GM23338 (cell line): ENCODE data around the gene ORAI2. TPM values are rescaled to one million over a fixed set of nuclear protein-coding genes. Genes with fewer than 3 reads are reported as not detected.

ENCODE experiments used
- ATAC-seq: fragments of 200-7000 bp; cut with Tn5 transposase; 3 replicates; pipeline ENCODE4 v1.9.1; 2020
- DNase-seq: peaks from one replicate; pipeline ENCODE4 v3.0.0-alpha.2; 2015; ENCODE audit warnings: low spot score
- H2AFZ ChIP-seq: fragments of 200-600 bp; sonication (generic); 2 replicates; pipeline ENCODE4 v1.8.0; 2016; ENCODE audit warnings: antibody characterized with exemption, mild to moderate bottlenecking, moderate library complexity
- H3F3A ChIP-seq: fragments of 200-600 bp; sonication (generic); replicated peaks from 2 replicates; pipeline ENCODE4 v1.8.0; 2017; ENCODE audit warnings: antibody characterized with exemption, mixed run types, low read depth
- H3K27ac ChIP-seq: fragments of 200-600 bp; sonication (generic); 2 replicates; pipeline ENCODE4 v1.6.1; 2016; ENCODE audit warnings: low read depth
- H3K27me3 ChIP-seq: fragments of 200-600 bp; sonication (generic); 2 replicates; pipeline ENCODE4 v1.8.0; 2016; ENCODE audit warnings: mild to moderate bottlenecking, mixed run types, moderate library complexity; ENCODE audit not compliant: insufficient read depth
- H3K36me3 ChIP-seq: fragments of 200-600 bp; sonication (generic); 2 replicates; pipeline ENCODE4 v1.8.0; 2016; ENCODE audit warnings: mild to moderate bottlenecking; ENCODE audit not compliant: insufficient read depth
- H3K4me1 ChIP-seq: fragments of 200-600 bp; sonication (generic); 2 replicates; pipeline ENCODE4 v1.8.0; 2016; ENCODE audit warnings: mild to moderate bottlenecking, moderate library complexity; ENCODE audit not compliant: insufficient read depth
- H3K4me2 ChIP-seq: fragments of 200-600 bp; sonication (generic); 2 replicates; pipeline ENCODE4 v1.7.1; 2017; ENCODE audit warnings: mixed run types
- H3K4me3 ChIP-seq: fragments of 200-600 bp; sonication (generic); 2 replicates; pipeline ENCODE4 v1.6.1; 2016; ENCODE audit warnings: mixed run types
- H3K79me2 ChIP-seq: fragments of 200-600 bp; sonication (generic); replicated peaks from 2 replicates; pipeline ENCODE4 v1.8.0; 2017; ENCODE audit warnings: mild to moderate bottlenecking; ENCODE audit not compliant: insufficient read depth
- H3K9me2 ChIP-seq: fragments of 200-600 bp; sonication (generic); 2 replicates; pipeline ENCODE4 v1.8.0; 2017; ENCODE audit not compliant: insufficient read depth
- H4K20me1 ChIP-seq: fragments of 200-600 bp; sonication (generic); replicated peaks from 2 replicates; pipeline ENCODE4 v1.8.0; 2017; ENCODE audit warnings: mild to moderate bottlenecking; ENCODE audit not compliant: insufficient read depth
- H3K27ac Mint-ChIP-seq: 2 replicates; pipeline ENCODE4 v1.8.0; 2020; ENCODE audit warnings: inconsistent platforms, mild to moderate bottlenecking, moderate library complexity, mixed read lengths
- H3K27me3 Mint-ChIP-seq: 3 replicates; pipeline ENCODE4 v1.8.0; 2022; ENCODE audit warnings: low read depth, mild to moderate bottlenecking, moderate library complexity, mixed read lengths, inconsistent platforms; ENCODE audit not compliant: insufficient read depth, poor library complexity
- H3K36me3 Mint-ChIP-seq: 3 replicates; pipeline ENCODE4 v1.8.0; 2021; ENCODE audit warnings: low read depth, mild to moderate bottlenecking, inconsistent platforms, moderate library complexity, mixed read lengths
- H3K4me1 Mint-ChIP-seq: 3 replicates; pipeline ENCODE4 v1.8.0; 2020; ENCODE audit warnings: mild to moderate bottlenecking, inconsistent platforms, mixed read lengths
- H3K4me3 Mint-ChIP-seq: 3 replicates; pipeline ENCODE4 v1.8.0; 2021; ENCODE audit warnings: moderate library complexity, mild to moderate bottlenecking, inconsistent platforms, mixed read lengths
- H3K9me3 Mint-ChIP-seq: 3 replicates; pipeline ENCODE4 v1.8.0; 2020; ENCODE audit warnings: moderate library complexity, mild to moderate bottlenecking, inconsistent platforms, mixed read lengths
- CREB1 ChIP-seq: fragments of 250-450 bp; sonication (Bioruptor Pico); IDR thresholded peaks from 2 replicates; pipeline ENCODE4 v1.5.0; 2020; ENCODE audit warnings: low read depth, mild to moderate bottlenecking, moderate library complexity
- EZH2 ChIP-seq: fragments of 200-600 bp; sonication (generic); IDR thresholded peaks from one replicate; pipeline ENCODE4 v1.8.0; 2017; ENCODE audit warnings: antibody characterized with exemption, mild to moderate bottlenecking, low read depth; ENCODE audit not compliant: unreplicated experiment
- EZH2phosphoT487 ChIP-seq: fragments of 200-600 bp; sonication (generic); IDR thresholded peaks from one replicate; pipeline ENCODE4 v1.8.1; 2018; ENCODE audit warnings: antibody characterized with exemption; ENCODE audit not compliant: unreplicated experiment
- JUNB ChIP-seq: IDR thresholded peaks from one replicate; pipeline ENCODE4 v1.6.1; 2016; ENCODE audit warnings: antibody characterized with exemption; ENCODE audit not compliant: unreplicated experiment
- NANOG ChIP-seq: IDR thresholded peaks from 2 replicates; pipeline ENCODE4 v1.6.1; 2016; ENCODE audit warnings: antibody characterized with exemption, borderline replicate concordance
- POLR2AphosphoS5 ChIP-seq: IDR thresholded peaks from 2 replicates; pipeline ENCODE4 v1.6.1; 2016; ENCODE audit warnings: antibody characterized with exemption, low read depth
- STAT1 ChIP-seq: IDR thresholded peaks from one replicate; pipeline ENCODE4 v1.6.1; 2016; ENCODE audit warnings: antibody characterized with exemption; ENCODE audit not compliant: unreplicated experiment
- ZNF114 ChIP-seq: fragments of 250-450 bp; sonication (Bioruptor Pico); IDR thresholded peaks from 2 replicates; pipeline ENCODE4 v1.5.0; 2020; ENCODE audit warnings: mild to moderate bottlenecking, moderate library complexity
- ZNF331 ChIP-seq: fragments of 250-450 bp; sonication (Bioruptor Pico); IDR thresholded peaks from 2 replicates; pipeline ENCODE4 v1.5.0; 2020; ENCODE audit warnings: low read depth, mild to moderate bottlenecking, moderate library complexity
- polyA plus RNA-seq: library from polyadenylated mRNA; unstranded; fragments of >200 nt; fragmentation: Nextera tagmentation; extraction: Ambion mirVana; gene quantifications from 2 replicates; pipeline ENCODE4 v1.2.1, GENCODE V29; 2016
- total RNA-seq: library from RNA; depleted of rRNA; stranded (reverse); fragments of >200 nt; shearing (Covaris generic); gene quantifications from 2 replicates; pipeline ENCODE4 v1.2.3, GENCODE V29; 2014
- TF ChIP-seq, protein P1 (sequence below): fragments of 250-450 bp; sonication (Bioruptor Pico); IDR thresholded peaks from 2 replicates; pipeline ENCODE4 v1.5.0; 2020; ENCODE audit warnings: mild to moderate bottlenecking, moderate library complexity
- TF ChIP-seq, protein P2 (sequence below), 2 experiments: fragments of 200-600 bp in 1 of 2; sonication (generic) in 1 of 2; conservative IDR thresholded peaks; 2 replicates each; pipeline versions ENCODE4 v1.5.1 to v1.6.1; 2016 to 2017; ENCODE audit warnings: antibody characterized with exemption in 2 of 2, low read depth in 2 of 2, mild to moderate bottlenecking in 2 of 2, moderate library complexity in 1 of 2
- TF ChIP-seq, protein P3 (sequence below): IDR thresholded peaks from one replicate; pipeline ENCODE4 v1.6.1; 2018; ENCODE audit warnings: antibody characterized with exemption; ENCODE audit not compliant: unreplicated experiment
- TF ChIP-seq, protein P4 (sequence below): IDR thresholded peaks from 2 replicates; pipeline ENCODE4 v1.6.1; 2016; ENCODE audit warnings: antibody characterized with exemption

ORAI2 gene
- total and polyA plus RNA-seq, 2 experiments from 2014 or later: 6.6 to 33.8 TPM

DNA sequence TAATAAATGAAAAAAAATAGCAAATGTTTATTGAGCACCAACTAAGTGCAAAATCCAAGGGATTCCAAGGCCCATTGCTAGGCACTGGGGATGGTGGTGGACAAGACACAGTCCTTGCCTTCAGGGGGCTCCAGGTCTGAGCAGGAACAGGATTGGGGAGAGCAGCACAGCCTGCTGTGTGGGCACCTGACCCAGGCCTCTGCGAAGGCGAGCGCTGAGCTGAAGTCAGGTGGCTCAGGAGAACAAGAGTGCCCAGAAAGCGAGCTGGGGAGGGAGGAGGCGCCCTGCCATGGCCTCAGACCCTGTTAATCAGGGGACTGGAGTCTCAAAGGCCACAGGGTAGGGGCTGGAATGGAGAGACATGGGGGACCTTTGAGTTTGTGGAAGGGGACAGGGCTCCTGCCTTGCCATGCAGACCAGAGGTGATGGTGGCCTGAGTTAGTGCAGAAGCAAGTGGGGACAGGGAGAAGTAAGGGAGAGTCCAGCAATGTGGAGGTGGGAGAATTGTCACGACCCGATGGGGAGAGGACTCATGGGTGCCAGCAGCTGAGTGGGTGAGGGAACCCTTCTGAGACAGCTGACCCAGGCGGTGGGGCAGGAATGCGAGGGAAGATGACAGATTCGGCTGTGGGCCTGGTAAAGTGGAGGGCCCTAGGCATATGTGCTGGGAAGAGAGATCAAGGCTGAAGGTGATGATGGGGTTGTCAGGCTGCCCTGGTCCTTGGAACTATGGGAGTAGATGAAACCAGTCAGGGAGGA, 4.1 kb upstream of the ORAI2 start:
- Histone ChIP-seq H3F3A (no peaks in the 10 kb centered on the region; the same call in 1 of the 2 replicates), H2AFZ (no peak overlapping the region), H3K79me2 (0 out of 2 replicates have a peak, but pooled peaks cover 3% of the 10 kb centered on the region), H3K9me2 (no peaks in the 10 kb centered on the region), H3K4me3 (no peak overlapping the region), H3K36me3 (0 out of 2 replicates have a peak, but pooled peaks cover 4% of the 10 kb centered on the region), H3K4me1 (peaks cover 22% of the 10 kb centered on the region), H3K4me2 (no peak overlapping the region), H3K27ac (no peak overlapping the region), H4K20me1 (no peaks in the 10 kb centered on the region; the same call in 1 of the 2 replicates), H3K27me3 (no peaks in the 10 kb centered on the region)
- Mint-ChIP-seq H3K9me3 (no peaks in the 10 kb centered on the region), H3K27me3 (peaks cover 18% of the 10 kb centered on the region), H3K4me1 (peaks cover 26% of the 10 kb centered on the region), H3K27ac (no peak overlapping the region), H3K4me3 (no peak overlapping the region; the same call in 2 of the 3 replicates), H3K36me3 (peaks cover 21% of the 10 kb centered on the region)
- ATAC-seq: no peak
- DNase-seq: no peak
- no peak for TF ChIP-seq STAT1
- TF ChIP-seq NANOG: no peak
- no peak for TF ChIP-seq EZH2
- TF ChIP-seq, protein P1, sequence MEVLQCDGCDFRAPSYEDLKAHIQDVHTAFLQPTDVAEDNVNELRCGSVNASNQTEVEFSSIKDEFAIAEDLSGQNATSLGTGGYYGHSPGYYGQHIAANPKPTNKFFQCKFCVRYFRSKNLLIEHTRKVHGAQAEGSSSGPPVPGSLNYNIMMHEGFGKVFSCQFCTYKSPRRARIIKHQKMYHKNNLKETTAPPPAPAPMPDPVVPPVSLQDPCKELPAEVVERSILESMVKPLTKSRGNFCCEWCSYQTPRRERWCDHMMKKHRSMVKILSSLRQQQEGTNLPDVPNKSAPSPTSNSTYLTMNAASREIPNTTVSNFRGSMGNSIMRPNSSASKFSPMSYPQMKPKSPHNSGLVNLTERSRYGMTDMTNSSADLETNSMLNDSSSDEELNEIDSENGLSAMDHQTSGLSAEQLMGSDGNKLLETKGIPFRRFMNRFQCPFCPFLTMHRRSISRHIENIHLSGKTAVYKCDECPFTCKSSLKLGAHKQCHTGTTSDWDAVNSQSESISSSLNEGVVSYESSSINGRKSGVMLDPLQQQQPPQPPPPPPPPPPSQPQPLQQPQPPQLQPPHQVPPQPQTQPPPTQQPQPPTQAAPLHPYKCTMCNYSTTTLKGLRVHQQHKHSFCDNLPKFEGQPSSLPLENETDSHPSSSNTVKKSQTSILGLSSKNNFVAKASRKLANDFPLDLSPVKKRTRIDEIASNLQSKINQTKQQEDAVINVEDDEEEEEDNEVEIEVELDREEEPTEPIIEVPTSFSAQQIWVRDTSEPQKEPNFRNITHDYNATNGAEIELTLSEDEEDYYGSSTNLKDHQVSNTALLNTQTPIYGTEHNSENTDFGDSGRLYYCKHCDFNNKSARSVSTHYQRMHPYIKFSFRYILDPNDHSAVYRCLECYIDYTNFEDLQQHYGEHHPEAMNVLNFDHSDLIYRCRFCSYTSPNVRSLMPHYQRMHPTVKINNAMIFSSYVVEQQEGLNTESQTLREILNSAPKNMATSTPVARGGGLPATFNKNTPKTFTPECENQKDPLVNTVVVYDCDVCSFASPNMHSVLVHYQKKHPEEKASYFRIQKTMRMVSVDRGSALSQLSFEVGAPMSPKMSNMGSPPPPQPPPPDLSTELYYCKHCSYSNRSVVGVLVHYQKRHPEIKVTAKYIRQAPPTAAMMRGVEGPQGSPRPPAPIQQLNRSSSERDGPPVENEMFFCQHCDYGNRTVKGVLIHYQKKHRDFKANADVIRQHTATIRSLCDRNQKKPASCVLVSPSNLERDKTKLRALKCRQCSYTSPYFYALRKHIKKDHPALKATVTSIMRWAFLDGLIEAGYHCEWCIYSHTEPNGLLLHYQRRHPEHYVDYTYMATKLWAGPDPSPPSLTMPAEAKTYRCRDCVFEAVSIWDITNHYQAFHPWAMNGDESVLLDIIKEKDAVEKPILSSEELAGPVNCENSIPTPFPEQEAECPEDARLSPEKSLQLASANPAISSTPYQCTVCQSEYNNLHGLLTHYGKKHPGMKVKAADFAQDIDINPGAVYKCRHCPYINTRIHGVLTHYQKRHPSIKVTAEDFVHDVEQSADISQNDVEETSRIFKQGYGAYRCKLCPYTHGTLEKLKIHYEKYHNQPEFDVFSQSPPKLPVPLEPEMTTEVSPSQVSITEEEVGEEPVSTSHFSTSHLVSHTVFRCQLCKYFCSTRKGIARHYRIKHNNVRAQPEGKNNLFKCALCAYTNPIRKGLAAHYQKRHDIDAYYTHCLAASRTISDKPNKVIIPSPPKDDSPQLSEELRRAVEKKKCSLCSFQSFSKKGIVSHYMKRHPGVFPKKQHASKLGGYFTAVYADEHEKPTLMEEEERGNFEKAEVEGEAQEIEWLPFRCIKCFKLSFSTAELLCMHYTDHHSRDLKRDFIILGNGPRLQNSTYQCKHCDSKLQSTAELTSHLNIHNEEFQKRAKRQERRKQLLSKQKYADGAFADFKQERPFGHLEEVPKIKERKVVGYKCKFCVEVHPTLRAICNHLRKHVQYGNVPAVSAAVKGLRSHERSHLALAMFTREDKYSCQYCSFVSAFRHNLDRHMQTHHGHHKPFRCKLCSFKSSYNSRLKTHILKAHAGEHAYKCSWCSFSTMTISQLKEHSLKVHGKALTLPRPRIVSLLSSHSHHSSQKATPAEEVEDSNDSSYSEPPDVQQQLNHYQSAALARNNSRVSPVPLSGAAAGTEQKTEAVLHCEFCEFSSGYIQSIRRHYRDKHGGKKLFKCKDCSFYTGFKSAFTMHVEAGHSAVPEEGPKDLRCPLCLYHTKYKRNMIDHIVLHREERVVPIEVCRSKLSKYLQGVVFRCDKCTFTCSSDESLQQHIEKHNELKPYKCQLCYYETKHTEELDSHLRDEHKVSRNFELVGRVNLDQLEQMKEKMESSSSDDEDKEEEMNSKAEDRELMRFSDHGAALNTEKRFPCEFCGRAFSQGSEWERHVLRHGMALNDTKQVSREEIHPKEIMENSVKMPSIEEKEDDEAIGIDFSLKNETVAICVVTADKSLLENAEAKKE: no peak
- TF ChIP-seq, protein P2, sequence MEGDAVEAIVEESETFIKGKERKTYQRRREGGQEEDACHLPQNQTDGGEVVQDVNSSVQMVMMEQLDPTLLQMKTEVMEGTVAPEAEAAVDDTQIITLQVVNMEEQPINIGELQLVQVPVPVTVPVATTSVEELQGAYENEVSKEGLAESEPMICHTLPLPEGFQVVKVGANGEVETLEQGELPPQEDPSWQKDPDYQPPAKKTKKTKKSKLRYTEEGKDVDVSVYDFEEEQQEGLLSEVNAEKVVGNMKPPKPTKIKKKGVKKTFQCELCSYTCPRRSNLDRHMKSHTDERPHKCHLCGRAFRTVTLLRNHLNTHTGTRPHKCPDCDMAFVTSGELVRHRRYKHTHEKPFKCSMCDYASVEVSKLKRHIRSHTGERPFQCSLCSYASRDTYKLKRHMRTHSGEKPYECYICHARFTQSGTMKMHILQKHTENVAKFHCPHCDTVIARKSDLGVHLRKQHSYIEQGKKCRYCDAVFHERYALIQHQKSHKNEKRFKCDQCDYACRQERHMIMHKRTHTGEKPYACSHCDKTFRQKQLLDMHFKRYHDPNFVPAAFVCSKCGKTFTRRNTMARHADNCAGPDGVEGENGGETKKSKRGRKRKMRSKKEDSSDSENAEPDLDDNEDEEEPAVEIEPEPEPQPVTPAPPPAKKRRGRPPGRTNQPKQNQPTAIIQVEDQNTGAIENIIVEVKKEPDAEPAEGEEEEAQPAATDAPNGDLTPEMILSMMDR (conservative IDR thresholded peaks at IDR 0.05; ENCODE audit: low read depth in 2 of 2): no peak
- no peak for TF ChIP-seq POLR2AphosphoS5
- TF ChIP-seq, protein P3, sequence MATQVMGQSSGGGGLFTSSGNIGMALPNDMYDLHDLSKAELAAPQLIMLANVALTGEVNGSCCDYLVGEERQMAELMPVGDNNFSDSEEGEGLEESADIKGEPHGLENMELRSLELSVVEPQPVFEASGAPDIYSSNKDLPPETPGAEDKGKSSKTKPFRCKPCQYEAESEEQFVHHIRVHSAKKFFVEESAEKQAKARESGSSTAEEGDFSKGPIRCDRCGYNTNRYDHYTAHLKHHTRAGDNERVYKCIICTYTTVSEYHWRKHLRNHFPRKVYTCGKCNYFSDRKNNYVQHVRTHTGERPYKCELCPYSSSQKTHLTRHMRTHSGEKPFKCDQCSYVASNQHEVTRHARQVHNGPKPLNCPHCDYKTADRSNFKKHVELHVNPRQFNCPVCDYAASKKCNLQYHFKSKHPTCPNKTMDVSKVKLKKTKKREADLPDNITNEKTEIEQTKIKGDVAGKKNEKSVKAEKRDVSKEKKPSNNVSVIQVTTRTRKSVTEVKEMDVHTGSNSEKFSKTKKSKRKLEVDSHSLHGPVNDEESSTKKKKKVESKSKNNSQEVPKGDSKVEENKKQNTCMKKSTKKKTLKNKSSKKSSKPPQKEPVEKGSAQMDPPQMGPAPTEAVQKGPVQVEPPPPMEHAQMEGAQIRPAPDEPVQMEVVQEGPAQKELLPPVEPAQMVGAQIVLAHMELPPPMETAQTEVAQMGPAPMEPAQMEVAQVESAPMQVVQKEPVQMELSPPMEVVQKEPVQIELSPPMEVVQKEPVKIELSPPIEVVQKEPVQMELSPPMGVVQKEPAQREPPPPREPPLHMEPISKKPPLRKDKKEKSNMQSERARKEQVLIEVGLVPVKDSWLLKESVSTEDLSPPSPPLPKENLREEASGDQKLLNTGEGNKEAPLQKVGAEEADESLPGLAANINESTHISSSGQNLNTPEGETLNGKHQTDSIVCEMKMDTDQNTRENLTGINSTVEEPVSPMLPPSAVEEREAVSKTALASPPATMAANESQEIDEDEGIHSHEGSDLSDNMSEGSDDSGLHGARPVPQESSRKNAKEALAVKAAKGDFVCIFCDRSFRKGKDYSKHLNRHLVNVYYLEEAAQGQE: no peak
- no peak for TF ChIP-seq ZNF331 (CRISPR knock-in tag)
- no peak for TF ChIP-seq JUNB
- no peak for TF ChIP-seq ZNF114 (CRISPR knock-in tag)
- TF ChIP-seq, protein P4, sequence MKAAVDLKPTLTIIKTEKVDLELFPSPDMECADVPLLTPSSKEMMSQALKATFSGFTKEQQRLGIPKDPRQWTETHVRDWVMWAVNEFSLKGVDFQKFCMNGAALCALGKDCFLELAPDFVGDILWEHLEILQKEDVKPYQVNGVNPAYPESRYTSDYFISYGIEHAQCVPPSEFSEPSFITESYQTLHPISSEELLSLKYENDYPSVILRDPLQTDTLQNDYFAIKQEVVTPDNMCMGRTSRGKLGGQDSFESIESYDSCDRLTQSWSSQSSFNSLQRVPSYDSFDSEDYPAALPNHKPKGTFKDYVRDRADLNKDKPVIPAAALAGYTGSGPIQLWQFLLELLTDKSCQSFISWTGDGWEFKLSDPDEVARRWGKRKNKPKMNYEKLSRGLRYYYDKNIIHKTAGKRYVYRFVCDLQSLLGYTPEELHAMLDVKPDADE: no peak
- TF ChIP-seq CREB1 (CRISPR knock-in tag): no peak
- TF ChIP-seq EZH2phosphoT487: no peak
